Activated CD8-positive, alpha-beta T cell treated with anti-CD3 and anti-CD28 coated beads for 36 hours (primary cell): ENCODE measurements around the gene SLIT3. TPM values are rescaled to one million over a fixed set of nuclear protein-coding genes. Genes with fewer than 3 reads are reported as not detected.

Source experiments
- ATAC-seq: fragments of 200-7000 bp; cut with Tn5 transposase; one replicate; pipeline ENCODE4 v1.10.0; 2021; ENCODE audit warnings: mild to moderate bottlenecking, moderate library complexity
- CTCF ChIA-PET: fragments of 350-600 bp; sonication (Branson Sonifier 250); formaldehyde crosslinking; loops from one replicate; lab custom pipeline; 2021; ENCODE audit warnings: antibody characterized with exemption; lab: Charles Lee
- POLR2A ChIA-PET: fragments of 350-600 bp; sonication (Branson Sonifier 250); formaldehyde crosslinking; loops from one replicate; lab custom pipeline; 2021; ENCODE audit warnings: antibody characterized with exemption; lab: Charles Lee
- DNase-seq: peaks from one replicate; pipeline ENCODE4 v3.0.0-alpha.2; 2020
- H3K27ac Mint-ChIP-seq: one replicate; pipeline ENCODE4 v1.8.0; 2021; ENCODE audit warnings: mild to moderate bottlenecking, mixed read lengths
- H3K27me3 Mint-ChIP-seq: one replicate; pipeline ENCODE4 v1.8.0; 2021; ENCODE audit warnings: mixed read lengths
- H3K36me3 Mint-ChIP-seq: one replicate; pipeline ENCODE4 v1.8.0; 2021; ENCODE audit warnings: low read depth, mixed read lengths
- H3K4me1 Mint-ChIP-seq: one replicate; pipeline ENCODE4 v1.8.0; 2021; ENCODE audit warnings: low read depth, mixed read lengths
- H3K4me3 Mint-ChIP-seq: one replicate; pipeline ENCODE4 v1.8.0; 2021; ENCODE audit warnings: mild to moderate bottlenecking, moderate library complexity, mixed read lengths
- H3K9me3 Mint-ChIP-seq: one replicate; pipeline ENCODE4 v1.8.0; 2021; ENCODE audit warnings: mixed read lengths
- intact Hi-C: fragments of 100-400 bp; cut with micrococcal nuclease; formaldehyde crosslinking; loops from one replicate; pipeline ENCODE4 v1.10.0; 2022
- total RNA-seq, 2 experiments: library from RNA; stranded (reverse); gene quantifications; one replicate each; pipeline ENCODE4 v1.2.3, GENCODE V29; 2021
- TF ChIP-seq, protein P1 (sequence below): fragments of 200-600 bp; IDR thresholded peaks from one replicate; pipeline ENCODE4 v1.8.0; 2022; ENCODE audit warnings: antibody characterized with exemption, mild to moderate bottlenecking

Gene SLIT3
- total RNA-seq, 2 experiments from 2014 or later, result 0.69 to 0.74 TPM

GRCh38 chr5:168885324-168886120, 415.4 kb downstream of the SLIT3 start:
- no peaks in the 10 kb centered on the region for H3K9me3 Mint-ChIP-seq
- no peaks in the 10 kb centered on the region for H3K27me3 Mint-ChIP-seq
- no peak overlapping the region for H3K4me3 Mint-ChIP-seq
- no peaks in the 10 kb centered on the region for H3K36me3 Mint-ChIP-seq
- ChIA-PET CTCF (interaction anchor here (0.6 kb wide), 1 partner anchor 549 kb away, joined by 3 read pairs; no protein-coding TSS in a partner anchor), POLR2A (interaction anchor here (0.6 kb wide), 1 partner anchor 1490 kb away, joined by 3 read pairs; no protein-coding TSS in a partner anchor)
- DNase-seq, result no peak
- TF ChIP-seq, protein P1, sequence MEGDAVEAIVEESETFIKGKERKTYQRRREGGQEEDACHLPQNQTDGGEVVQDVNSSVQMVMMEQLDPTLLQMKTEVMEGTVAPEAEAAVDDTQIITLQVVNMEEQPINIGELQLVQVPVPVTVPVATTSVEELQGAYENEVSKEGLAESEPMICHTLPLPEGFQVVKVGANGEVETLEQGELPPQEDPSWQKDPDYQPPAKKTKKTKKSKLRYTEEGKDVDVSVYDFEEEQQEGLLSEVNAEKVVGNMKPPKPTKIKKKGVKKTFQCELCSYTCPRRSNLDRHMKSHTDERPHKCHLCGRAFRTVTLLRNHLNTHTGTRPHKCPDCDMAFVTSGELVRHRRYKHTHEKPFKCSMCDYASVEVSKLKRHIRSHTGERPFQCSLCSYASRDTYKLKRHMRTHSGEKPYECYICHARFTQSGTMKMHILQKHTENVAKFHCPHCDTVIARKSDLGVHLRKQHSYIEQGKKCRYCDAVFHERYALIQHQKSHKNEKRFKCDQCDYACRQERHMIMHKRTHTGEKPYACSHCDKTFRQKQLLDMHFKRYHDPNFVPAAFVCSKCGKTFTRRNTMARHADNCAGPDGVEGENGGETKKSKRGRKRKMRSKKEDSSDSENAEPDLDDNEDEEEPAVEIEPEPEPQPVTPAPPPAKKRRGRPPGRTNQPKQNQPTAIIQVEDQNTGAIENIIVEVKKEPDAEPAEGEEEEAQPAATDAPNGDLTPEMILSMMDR, result no peak
- no peak for ATAC-seq
- intact Hi-C loops, result no loop called here
- H3K4me1 Mint-ChIP-seq, result no peaks in the 10 kb centered on the region
- no peak overlapping the region for H3K27ac Mint-ChIP-seq

- TF ChIP-seq, protein P1, result no peak
- intact Hi-C loops, result no loop called here
- ATAC-seq (no peak), DNase-seq (no peak)
- POLR2A ChIA-PET, result no interaction called here
- no peaks in the 10 kb centered on the region for H3K4me1 Mint-ChIP-seq
- CTCF ChIA-PET, result no interaction called here
- no peak overlapping the region for H3K27ac Mint-ChIP-seq
- H3K27me3 Mint-ChIP-seq, result no peaks in the 10 kb centered on the region
- H3K4me3 Mint-ChIP-seq, result no peak overlapping the region
- no peaks in the 10 kb centered on the region for H3K36me3 Mint-ChIP-seq
- H3K9me3 Mint-ChIP-seq, result no peaks in the 10 kb centered on the region
Observed at GRCh38 chr5:168883991-168884390, 416.9 kb downstream of the SLIT3 start.

DNA sequence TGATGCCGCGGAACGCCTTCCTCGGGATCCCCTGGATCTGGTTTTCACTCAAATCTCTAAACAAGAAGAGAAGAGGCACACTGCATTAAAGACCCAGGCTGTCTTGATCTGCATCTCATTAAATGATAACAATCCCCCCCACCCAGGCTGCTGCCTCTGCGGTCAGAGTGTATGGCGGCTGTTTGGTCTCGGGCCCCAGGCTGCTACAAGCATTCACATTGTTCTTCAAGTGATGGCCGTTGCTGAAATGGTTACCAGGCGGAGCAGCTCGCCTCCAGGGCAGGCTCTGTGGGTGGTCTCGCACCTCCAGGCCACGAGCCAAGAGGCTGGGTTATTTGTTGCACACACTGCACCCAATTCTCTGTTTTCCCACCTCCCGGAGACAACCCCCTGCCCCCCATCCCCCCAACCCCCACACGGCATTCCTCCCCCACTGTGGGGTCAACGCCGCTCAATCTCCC, 417.6 kb downstream of the SLIT3 start:
- Mint-ChIP-seq H3K9me3 (no peaks in the 10 kb centered on the region), H3K4me3 (no peak overlapping the region), H3K36me3 (no peaks in the 10 kb centered on the region), H3K27me3 (peaks cover 1% of the 10 kb centered on the region), H3K27ac (no peak overlapping the region), H3K4me1 (no peaks in the 10 kb centered on the region)
- intact Hi-C loops, result no loop called here
- DNase-seq (no peak), ATAC-seq (no peak)
- TF ChIP-seq, protein P1, result no peak
- CTCF ChIA-PET, result no interaction called here
- POLR2A ChIA-PET, result no interaction called here

- TF ChIP-seq, protein P1, result no peak
- POLR2A ChIA-PET, result no interaction called here
- H3K27ac Mint-ChIP-seq, result no peak overlapping the region
Observed at GRCh38 chr5:168882283-168882682, 418.7 kb downstream of the SLIT3 start.

GRCh38 chr5:168881427-168882149, 419.4 kb downstream of the SLIT3 start:
- CTCF ChIA-PET, result no interaction called here
- Mint-ChIP-seq H3K27ac (no peak overlapping the region), H3K27me3 (peaks cover 8% of the 10 kb centered on the region), H3K9me3 (no peaks in the 10 kb centered on the region), H3K4me1 (no peaks in the 10 kb centered on the region), H3K36me3 (no peaks in the 10 kb centered on the region), H3K4me3 (no peak overlapping the region)
- POLR2A ChIA-PET, result no interaction called here
- intact Hi-C loops, result no loop called here
- no peak for ATAC-seq
- TF ChIP-seq, protein P1, result no peak
- DNase-seq, result no peak

More at GRCh38 chr5:168882283-168882682, 418.7 kb downstream of the SLIT3 start:
- DNase-seq (no peak), ATAC-seq (no peak)
- intact Hi-C loops, result no loop called here
- no peaks in the 10 kb centered on the region for H3K4me1 Mint-ChIP-seq
- H3K27me3 Mint-ChIP-seq, result peaks cover 4% of the 10 kb centered on the region
- no peak overlapping the region for H3K4me3 Mint-ChIP-seq
- H3K9me3 Mint-ChIP-seq, result no peaks in the 10 kb centered on the region
- no peaks in the 10 kb centered on the region for H3K36me3 Mint-ChIP-seq
- CTCF ChIA-PET, result no interaction called here
